Measurements from ENCODE around the gene LDLR.
"Not testable (repeated sequence)": the region's sequence is repeated elsewhere in the genome, so short reads cannot be mapped to it uniquely, and the experiment has no call there.

DNA sequence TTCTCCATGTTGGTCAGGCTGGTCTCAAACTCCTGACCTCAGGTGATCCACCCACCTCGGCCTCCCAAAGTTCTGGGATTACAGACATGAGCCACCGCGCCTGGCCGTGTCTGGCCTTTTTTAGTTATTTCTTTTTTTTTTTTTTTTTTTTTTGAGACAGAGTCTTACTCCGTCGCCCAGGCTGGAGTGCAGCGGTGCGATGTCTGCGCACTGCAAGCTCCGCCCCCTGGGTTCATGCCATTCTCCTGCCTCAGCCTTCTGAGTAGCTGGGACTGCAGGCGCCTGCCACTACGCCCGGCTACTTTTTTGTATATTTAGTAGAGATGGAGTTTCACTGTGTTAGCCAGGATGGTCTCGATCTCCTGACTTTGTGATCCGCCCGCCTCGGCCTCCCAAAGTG is 32.7 kb downstream of the LDLR start:
- TF ChIP-seq, protein P1, sequence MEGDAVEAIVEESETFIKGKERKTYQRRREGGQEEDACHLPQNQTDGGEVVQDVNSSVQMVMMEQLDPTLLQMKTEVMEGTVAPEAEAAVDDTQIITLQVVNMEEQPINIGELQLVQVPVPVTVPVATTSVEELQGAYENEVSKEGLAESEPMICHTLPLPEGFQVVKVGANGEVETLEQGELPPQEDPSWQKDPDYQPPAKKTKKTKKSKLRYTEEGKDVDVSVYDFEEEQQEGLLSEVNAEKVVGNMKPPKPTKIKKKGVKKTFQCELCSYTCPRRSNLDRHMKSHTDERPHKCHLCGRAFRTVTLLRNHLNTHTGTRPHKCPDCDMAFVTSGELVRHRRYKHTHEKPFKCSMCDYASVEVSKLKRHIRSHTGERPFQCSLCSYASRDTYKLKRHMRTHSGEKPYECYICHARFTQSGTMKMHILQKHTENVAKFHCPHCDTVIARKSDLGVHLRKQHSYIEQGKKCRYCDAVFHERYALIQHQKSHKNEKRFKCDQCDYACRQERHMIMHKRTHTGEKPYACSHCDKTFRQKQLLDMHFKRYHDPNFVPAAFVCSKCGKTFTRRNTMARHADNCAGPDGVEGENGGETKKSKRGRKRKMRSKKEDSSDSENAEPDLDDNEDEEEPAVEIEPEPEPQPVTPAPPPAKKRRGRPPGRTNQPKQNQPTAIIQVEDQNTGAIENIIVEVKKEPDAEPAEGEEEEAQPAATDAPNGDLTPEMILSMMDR (IDR thresholded peaks at IDR 0.05), result not testable (repeated sequence)
- not testable (repeated sequence) for TF ChIP-seq POLR2A (IDR thresholded peaks at IDR 0.05)
